ENCODE measurements around the gene KCNQ1.

Gene KCNQ1

DNA sequence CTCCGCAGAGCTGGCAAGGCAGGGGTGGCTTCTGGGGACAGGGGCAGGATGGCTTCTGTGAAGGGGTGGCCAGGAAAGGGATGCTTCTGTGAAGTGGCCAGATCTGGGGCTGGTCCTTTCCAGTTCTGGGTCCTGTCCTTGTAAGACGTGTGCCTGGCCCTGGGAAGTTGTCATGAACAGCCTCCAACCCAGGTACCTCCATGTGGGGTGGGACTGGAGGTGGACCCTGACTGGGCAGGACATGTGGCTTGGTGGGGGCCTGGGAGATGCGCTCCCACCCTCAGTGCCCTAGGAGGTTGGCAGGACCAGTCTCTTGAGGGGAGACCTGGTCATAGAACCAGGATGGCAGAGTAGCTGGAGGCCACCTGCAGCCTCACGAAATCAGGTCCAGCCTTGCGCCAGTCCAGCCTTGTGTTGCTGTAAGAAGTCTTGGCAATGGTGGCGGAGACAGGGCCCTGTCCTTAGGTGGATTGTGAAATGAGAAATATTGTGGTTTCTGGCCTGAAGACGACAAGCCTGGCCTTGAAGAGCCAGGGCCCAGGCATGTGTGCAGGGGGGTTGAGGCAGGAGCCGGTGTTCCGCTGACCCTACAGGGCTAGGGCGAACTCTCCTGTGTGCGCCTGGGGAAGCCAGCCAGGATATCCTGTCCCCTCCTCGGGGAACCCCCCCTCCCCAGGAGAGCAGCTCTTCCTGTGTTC is 2.6 kb downstream of the KCNQ1 start:
- ChIA-PET CTCF (interaction anchor here (0.7 to 1.4 kb wide), 3 partner anchors 51 to 106 kb away, joined by 3 to 4 read pairs (median 3); no protein-coding TSS in a partner anchor), POLR2A (no interaction called here)
- no peaks in the 10 kb centered on the region for H3K36me3 ChIP-seq (ENCODE audit: control insufficient read depth in 4 of 4, insufficient read depth in 4 of 4, low read length in 3 of 4)
- peak overlapping the region in 2 of 7 experiments; percentile 7 to 37 for H3K4me3 ChIP-seq (ENCODE audit: control insufficient read depth in 1 of 7, extremely low read depth in 1 of 7, insufficient read depth in 4 of 7, low read depth in 2 of 7, low read length in 6 of 7)
- DNase-seq, result peak in 1 of 3 donors; percentile 15
- H3K27ac ChIP-seq (ENCODE audit: insufficient read depth in 1 of 2, low read depth in 1 of 2, low read length in 2 of 2, poor library complexity in 1 of 2, severe bottlenecking in 2 of 2), result no peak overlapping the region
- H3K9me3 ChIP-seq (ENCODE audit: control extremely low read depth in 1 of 5, control insufficient read depth in 4 of 5, insufficient read depth in 2 of 5, low read depth in 1 of 5, low read length in 4 of 5), result peaks cover 0 to 5% (median 0%) of the 10 kb centered on the region in 5 experiments
- H3K4me1 ChIP-seq (ENCODE audit: control extremely low read depth in 1 of 4, control insufficient read depth in 4 of 4, insufficient read depth in 4 of 4, low read length in 3 of 4), result peaks cover 0 to 39% (median 36%) of the 10 kb centered on the region in 4 experiments
- 70% methylated on average over 7 of the region's 12 CpGs for WGBS (ENCODE audit: insufficient coverage)
- peaks cover 0 to 34% (median 6%) of the 10 kb centered on the region in 5 experiments for H3K27me3 ChIP-seq (replicated peaks in 2 of 5; ENCODE audit: control insufficient read depth in 4 of 5, insufficient read depth in 5 of 5, low read length in 4 of 5)

DNA sequence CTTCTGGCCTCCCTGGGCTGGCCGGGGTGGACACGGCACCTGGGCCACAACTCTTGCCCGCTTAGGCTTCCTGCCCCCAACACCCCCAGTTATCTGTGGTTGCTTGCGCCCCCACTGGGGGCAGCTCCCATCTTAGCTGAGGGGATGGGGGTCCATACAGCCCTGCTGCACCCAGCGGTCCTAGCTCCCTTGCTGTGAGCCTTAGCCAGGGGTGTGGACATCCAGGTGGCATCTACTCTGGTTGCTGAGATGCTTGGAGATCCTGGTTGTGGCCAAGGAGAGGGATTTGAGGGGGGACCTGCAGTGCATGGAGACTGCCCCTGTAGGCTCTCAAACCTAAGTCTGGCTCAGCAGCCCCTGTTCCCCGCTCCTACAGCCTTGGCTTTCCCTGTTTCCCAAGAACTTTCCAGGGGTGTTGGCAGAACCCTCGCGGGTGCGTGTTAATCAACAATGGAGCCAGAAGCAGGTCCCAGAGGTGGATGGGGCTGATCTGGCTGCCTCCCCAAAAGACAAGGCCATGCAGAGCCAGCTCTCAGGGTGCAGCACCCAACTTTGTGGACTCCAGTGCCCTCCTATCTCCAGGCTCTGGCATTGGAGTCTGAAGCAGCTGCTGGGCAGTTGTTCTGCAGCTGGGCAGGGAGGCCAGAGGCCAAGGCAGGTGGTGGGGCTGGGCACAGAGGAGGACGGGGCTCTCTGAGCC is 3.3 kb downstream of the KCNQ1 start:
- peaks cover 0 to 28% (median 4%) of the 10 kb centered on the region in 5 experiments for H3K27me3 ChIP-seq (replicated peaks in 2 of 5; ENCODE audit: control insufficient read depth in 4 of 5, insufficient read depth in 5 of 5, low read length in 4 of 5)

DNA sequence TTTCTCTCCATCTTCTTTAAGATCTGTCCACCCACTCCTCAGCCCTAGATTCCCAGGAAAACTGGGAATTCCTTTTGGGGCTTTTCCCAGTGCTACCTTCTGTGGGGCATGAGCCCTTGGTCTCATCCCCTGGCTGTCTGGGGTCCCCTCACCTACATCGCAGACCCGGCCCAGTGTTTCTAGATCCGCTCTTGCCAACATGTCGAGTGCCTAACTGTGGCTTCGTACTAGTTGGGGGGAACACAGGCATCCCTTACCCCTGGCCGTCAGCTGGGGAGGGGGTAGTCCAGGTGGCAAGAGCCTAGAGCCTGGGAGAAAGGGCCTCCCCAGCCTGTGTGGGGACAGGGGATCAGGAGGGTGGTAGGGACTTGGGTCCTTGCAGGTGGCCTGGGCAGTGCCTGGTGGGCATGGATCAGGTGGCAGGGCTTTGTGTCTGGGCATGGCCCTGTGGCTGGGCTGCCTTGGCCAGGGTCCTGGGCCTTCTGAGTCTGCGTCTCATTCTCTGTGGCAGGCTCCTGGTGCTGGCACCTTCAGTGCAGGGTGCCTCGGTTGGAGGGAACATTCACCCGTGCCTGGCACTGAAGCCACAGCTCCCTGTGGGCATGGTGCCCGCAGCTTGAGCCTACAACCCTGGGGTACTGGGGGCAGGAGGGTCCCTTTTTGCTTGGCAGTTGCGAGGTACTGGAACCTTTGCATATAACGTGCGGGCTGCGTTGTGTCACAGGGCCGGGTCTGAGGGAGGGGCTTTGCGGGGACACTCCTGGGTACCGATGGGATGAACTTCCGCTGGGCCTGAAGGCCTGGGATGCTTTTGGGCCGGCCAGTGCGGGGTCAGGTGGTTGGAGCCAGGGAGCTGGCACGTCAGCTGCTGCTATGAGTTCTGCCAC is 4.1 kb downstream of the KCNQ1 start:
- Histone ChIP-seq H3K4me3 (ENCODE audit: control insufficient read depth in 1 of 7, extremely low read depth in 1 of 7, insufficient read depth in 4 of 7, low read depth in 2 of 7, low read length in 6 of 7) (no peak overlapping the region), H3K27ac (ENCODE audit: insufficient read depth in 1 of 2, low read depth in 1 of 2, low read length in 2 of 2, poor library complexity in 1 of 2, severe bottlenecking in 2 of 2) (no peak overlapping the region), H3K36me3 (ENCODE audit: control insufficient read depth in 4 of 4, insufficient read depth in 4 of 4, low read length in 3 of 4) (no peaks in the 10 kb centered on the region), H3K27me3 (replicated peaks in 2 of 5; ENCODE audit: control insufficient read depth in 4 of 5, insufficient read depth in 5 of 5, low read length in 4 of 5) (peaks cover 0 to 20% (median 0%) of the 10 kb centered on the region in 5 experiments), H3K9me3 (ENCODE audit: control extremely low read depth in 1 of 5, control insufficient read depth in 4 of 5, insufficient read depth in 2 of 5, low read depth in 1 of 5, low read length in 4 of 5) (no peaks in the 10 kb centered on the region), H3K4me1 (ENCODE audit: control extremely low read depth in 1 of 4, control insufficient read depth in 4 of 4, insufficient read depth in 4 of 4, low read length in 3 of 4) (peaks cover 0 to 39% (median 33%) of the 10 kb centered on the region in 4 experiments)
- DNase-seq, result no peak
- WGBS (ENCODE audit: insufficient coverage), result 98% methylated on average over 21 of the region's 21 CpGs
- ChIA-PET POLR2A (no interaction called here), CTCF (interaction anchor here (0.6 to 1.6 kb wide), 3 partner anchors 11 to 911 kb away, joined by 3 read pairs; no protein-coding TSS in a partner anchor)

More for the DNA sequence above, 3.3 kb downstream of the KCNQ1 start:
- DNase-seq, result no peak
- Histone ChIP-seq H3K36me3 (ENCODE audit: control insufficient read depth in 4 of 4, insufficient read depth in 4 of 4, low read length in 3 of 4) (no peaks in the 10 kb centered on the region), H3K4me3 (ENCODE audit: control insufficient read depth in 1 of 7, extremely low read depth in 1 of 7, insufficient read depth in 4 of 7, low read depth in 2 of 7, low read length in 6 of 7) (no peak overlapping the region), H3K4me1 (ENCODE audit: control extremely low read depth in 1 of 4, control insufficient read depth in 4 of 4, insufficient read depth in 4 of 4, low read length in 3 of 4) (peaks cover 0 to 39% (median 36%) of the 10 kb centered on the region in 4 experiments), H3K9me3 (ENCODE audit: control extremely low read depth in 1 of 5, control insufficient read depth in 4 of 5, insufficient read depth in 2 of 5, low read depth in 1 of 5, low read length in 4 of 5) (peaks cover 0 to 5% (median 0%) of the 10 kb centered on the region in 5 experiments), H3K27ac (ENCODE audit: insufficient read depth in 1 of 2, low read depth in 1 of 2, low read length in 2 of 2, poor library complexity in 1 of 2, severe bottlenecking in 2 of 2) (no peak overlapping the region)
- ChIA-PET CTCF (interaction anchor here (0.6 to 1.6 kb wide), 4 partner anchors 11 to 912 kb away, joined by 3 to 4 read pairs (median 3); no protein-coding TSS in a partner anchor), POLR2A (no interaction called here)
- WGBS (ENCODE audit: insufficient coverage), result 69% methylated on average over 9 of the region's 10 CpGs

DNA sequence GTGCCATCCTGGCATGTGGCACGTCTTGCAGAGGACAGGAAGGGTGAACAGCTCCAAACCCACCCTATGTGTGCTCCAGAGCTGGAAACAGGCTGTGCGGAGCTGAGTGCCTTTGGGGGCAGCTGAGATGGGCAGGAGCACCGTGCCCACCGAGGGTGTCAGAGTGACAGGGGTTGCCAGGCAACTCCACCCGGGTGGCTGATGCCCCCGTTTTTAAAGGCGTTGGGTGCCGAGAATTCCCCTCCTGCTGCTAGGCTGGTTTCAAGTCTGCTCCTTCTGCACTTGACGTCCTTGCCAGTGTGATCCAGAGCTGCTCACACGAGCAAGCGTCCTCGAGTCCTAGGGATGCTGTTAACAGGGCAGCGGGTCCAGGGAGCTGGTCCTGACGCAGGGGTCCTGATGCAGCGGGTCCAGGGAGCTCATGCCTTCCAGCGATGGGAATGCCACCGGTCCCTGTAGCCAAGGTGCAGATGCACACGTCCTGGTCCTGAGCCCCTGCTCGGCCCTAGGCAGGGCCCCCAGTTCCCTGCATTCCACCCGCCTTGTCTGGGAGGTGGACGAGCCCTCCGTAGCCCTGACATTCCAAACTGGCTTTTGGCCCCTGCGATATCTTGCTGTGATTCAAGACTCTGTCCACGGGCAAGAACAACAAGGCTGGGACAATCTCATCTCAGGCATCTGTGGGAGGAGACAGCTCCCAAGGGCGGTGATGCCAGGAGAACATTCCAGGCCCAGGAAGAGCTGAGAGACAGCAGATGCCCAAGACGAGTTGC is 4.9 kb downstream of the KCNQ1 start:
- ChIA-PET CTCF (interaction anchor here (1.1 to 1.6 kb wide), 2 partner anchors 10 to 82 kb away, joined by 3 read pairs; no protein-coding TSS in a partner anchor), POLR2A (no interaction called here)
- Histone ChIP-seq H3K27me3 (replicated peaks in 2 of 5; ENCODE audit: control insufficient read depth in 4 of 5, insufficient read depth in 5 of 5, low read length in 4 of 5) (peaks cover 0 to 17% (median 0%) of the 10 kb centered on the region in 5 experiments), H3K27ac (ENCODE audit: insufficient read depth in 1 of 2, low read depth in 1 of 2, low read length in 2 of 2, poor library complexity in 1 of 2, severe bottlenecking in 2 of 2) (no peak overlapping the region), H3K4me3 (ENCODE audit: control insufficient read depth in 1 of 7, extremely low read depth in 1 of 7, insufficient read depth in 4 of 7, low read depth in 2 of 7, low read length in 6 of 7) (no peak overlapping the region), H3K9me3 (ENCODE audit: control extremely low read depth in 1 of 5, control insufficient read depth in 4 of 5, insufficient read depth in 2 of 5, low read depth in 1 of 5, low read length in 4 of 5) (no peaks in the 10 kb centered on the region), H3K36me3 (ENCODE audit: control insufficient read depth in 4 of 4, insufficient read depth in 4 of 4, low read length in 3 of 4) (no peaks in the 10 kb centered on the region), H3K4me1 (ENCODE audit: control extremely low read depth in 1 of 4, control insufficient read depth in 4 of 4, insufficient read depth in 4 of 4, low read length in 3 of 4) (peaks cover 0 to 35% (median 30%) of the 10 kb centered on the region in 4 experiments)
- 98% methylated on average over 25 of the region's 26 CpGs for WGBS (ENCODE audit: insufficient coverage)
- DNase-seq, result no peak

DNA sequence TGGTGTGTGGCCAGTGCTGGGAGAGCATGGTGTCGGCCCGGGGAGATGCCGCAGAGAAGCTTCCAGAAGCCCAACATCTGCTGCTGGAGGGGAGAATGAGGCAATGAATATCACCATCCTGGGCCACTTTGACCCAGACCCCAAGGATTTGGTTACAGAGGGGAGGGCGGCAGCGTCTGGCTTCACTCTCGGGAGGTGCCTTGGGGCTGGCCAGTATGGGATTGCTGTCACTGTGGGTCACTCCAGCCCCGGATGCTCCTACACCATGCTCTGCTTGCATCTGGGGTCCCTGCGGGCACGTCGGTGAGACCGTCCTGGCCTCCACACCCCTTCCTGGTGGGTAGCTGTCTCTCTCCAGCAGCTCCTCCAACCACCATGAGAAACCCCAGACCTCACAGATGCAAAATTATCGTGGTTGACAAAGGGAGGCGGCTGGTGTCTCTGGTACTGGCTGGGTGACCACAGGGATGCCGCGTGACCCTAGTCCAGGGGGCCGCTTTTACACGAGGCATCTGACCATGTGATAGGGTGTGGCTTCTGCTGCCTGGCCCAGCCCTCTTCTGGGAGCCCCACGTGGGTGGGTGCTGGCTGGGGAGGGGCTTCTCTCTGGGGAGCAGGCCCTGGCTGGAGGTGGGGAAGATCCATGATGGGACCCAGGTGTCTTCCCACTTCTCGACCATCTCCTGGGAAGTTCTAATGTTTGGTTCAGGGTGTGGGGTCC is 5.7 kb downstream of the KCNQ1 start:
- Histone ChIP-seq H3K4me1 (ENCODE audit: control extremely low read depth in 1 of 4, control insufficient read depth in 4 of 4, insufficient read depth in 4 of 4, low read length in 3 of 4) (peaks cover 0 to 30% (median 24%) of the 10 kb centered on the region in 4 experiments), H3K27me3 (replicated peaks in 2 of 5; ENCODE audit: control insufficient read depth in 4 of 5, insufficient read depth in 5 of 5, low read length in 4 of 5) (peaks cover 0 to 11% (median 0%) of the 10 kb centered on the region in 5 experiments), H3K4me3 (ENCODE audit: control insufficient read depth in 1 of 7, extremely low read depth in 1 of 7, insufficient read depth in 4 of 7, low read depth in 2 of 7, low read length in 6 of 7) (no peak overlapping the region), H3K36me3 (ENCODE audit: control insufficient read depth in 4 of 4, insufficient read depth in 4 of 4, low read length in 3 of 4) (no peaks in the 10 kb centered on the region), H3K9me3 (ENCODE audit: control extremely low read depth in 1 of 5, control insufficient read depth in 4 of 5, insufficient read depth in 2 of 5, low read depth in 1 of 5, low read length in 4 of 5) (no peaks in the 10 kb centered on the region), H3K27ac (ENCODE audit: insufficient read depth in 1 of 2, low read depth in 1 of 2, low read length in 2 of 2, poor library complexity in 1 of 2, severe bottlenecking in 2 of 2) (no peak overlapping the region)
- ChIA-PET CTCF (interaction anchor here (1.1 kb wide), 1 partner anchor 81 kb away, joined by 3 read pairs; no protein-coding TSS in a partner anchor), POLR2A (no interaction called here)
- WGBS (ENCODE audit: insufficient coverage), result 95% methylated on average over 17 of the region's 19 CpGs
- no peak for DNase-seq

DNA sequence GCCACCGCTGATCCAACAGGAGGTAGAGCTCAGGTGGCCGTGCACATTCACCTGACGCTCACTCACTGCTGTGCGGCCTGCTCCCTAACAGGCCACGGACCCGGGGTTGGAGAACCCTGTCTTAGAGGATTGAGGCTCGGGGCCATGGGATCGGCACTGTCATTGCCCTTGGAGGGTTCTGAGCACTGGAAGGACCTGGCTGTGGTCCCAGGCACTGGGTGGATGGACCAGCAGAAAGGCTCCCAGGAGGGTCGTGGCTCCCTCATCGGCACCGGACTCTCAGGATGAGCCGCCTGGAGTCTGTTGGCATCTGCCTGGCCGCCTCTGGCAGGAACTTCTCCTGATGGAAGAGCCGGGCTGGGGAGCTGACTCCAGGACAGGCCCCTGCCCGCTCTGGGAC is 6.5 kb downstream of the KCNQ1 start:
- 97% methylated on average over 15 of the region's 15 CpGs for WGBS (ENCODE audit: insufficient coverage)
- H3K36me3 ChIP-seq (ENCODE audit: control insufficient read depth in 4 of 4, insufficient read depth in 4 of 4, low read length in 3 of 4), result no peaks in the 10 kb centered on the region
- H3K27me3 ChIP-seq (replicated peaks in 2 of 5; ENCODE audit: control insufficient read depth in 4 of 5, insufficient read depth in 5 of 5, low read length in 4 of 5), result peaks cover 0 to 3% (median 0%) of the 10 kb centered on the region in 5 experiments
- POLR2A ChIA-PET, result no interaction called here
- peaks cover 0 to 22% (median 16%) of the 10 kb centered on the region in 4 experiments for H3K4me1 ChIP-seq (ENCODE audit: control extremely low read depth in 1 of 4, control insufficient read depth in 4 of 4, insufficient read depth in 4 of 4, low read length in 3 of 4)
- no peak overlapping the region for H3K4me3 ChIP-seq (ENCODE audit: control insufficient read depth in 1 of 7, extremely low read depth in 1 of 7, insufficient read depth in 4 of 7, low read depth in 2 of 7, low read length in 6 of 7)
- no peak overlapping the region for H3K27ac ChIP-seq (ENCODE audit: insufficient read depth in 1 of 2, low read depth in 1 of 2, low read length in 2 of 2, poor library complexity in 1 of 2, severe bottlenecking in 2 of 2)
- H3K9me3 ChIP-seq (ENCODE audit: control extremely low read depth in 1 of 5, control insufficient read depth in 4 of 5, insufficient read depth in 2 of 5, low read depth in 1 of 5, low read length in 4 of 5), result no peaks in the 10 kb centered on the region
- DNase-seq, result no peak
- CTCF ChIA-PET, result interaction anchor here (1.1 to 1.6 kb wide), 2 partner anchors 14 to 30 kb away, joined by 4 read pairs; no protein-coding TSS in a partner anchor

All from common myeloid progenitor, CD34-positive (primary cell).